K562 (cell line): Measurements from ENCODE around the gene ZNF665. TPM values are rescaled to one million over a fixed set of nuclear protein-coding genes. Genes with fewer than 3 reads are reported as not detected.

ENCODE experiments used
- CHD2 ChIP-seq: IDR thresholded peaks from 2 replicates; pipeline ENCODE4 v1.6.1; 2011; ENCODE audit warnings: low read depth, low read length
- E2F3 ChIP-seq: fragments of 250-450 bp; sonication (Bioruptor Pico); IDR thresholded peaks from 2 replicates; pipeline ENCODE4 v1.4.0; 2020; ENCODE audit warnings: mild to moderate bottlenecking
- NCOA4 ChIP-seq: fragments of 450-650 bp; IDR thresholded peaks from 2 replicates; pipeline ENCODE4 v1.6.1; 2018; ENCODE audit warnings: mild to moderate bottlenecking; ENCODE audit not compliant: partially characterized antibody
- PCBP1 ChIP-seq: fragments of 200-400 bp; formaldehyde crosslinking; IDR thresholded peaks from 2 replicates; pipeline ENCODE4 v1.6.1; 2018; ENCODE audit warnings: mild to moderate bottlenecking, low read depth, low read length; ENCODE audit not compliant: poor library complexity, severe bottlenecking
- ZFX ChIP-seq: sonication (generic); formaldehyde crosslinking; IDR thresholded peaks from 2 replicates; pipeline ENCODE4 v1.8.0; 2022; ENCODE audit warnings: mild to moderate bottlenecking, missing genetic modification reagents, moderate library complexity
- ZNF57 ChIP-seq: fragments of 450-650 bp; formaldehyde crosslinking; IDR thresholded peaks from 2 replicates; pipeline ENCODE4 v1.4.0; 2020; ENCODE audit warnings: mild to moderate bottlenecking, moderate library complexity
- polyA plus RNA-seq, 8 experiments: library from polyadenylated mRNA; depleted of rRNA in 4 of 8; stranded (reverse) in 5 of 8; unstranded in 3 of 8; fragments of >200 nt; fragmentation: Nextera tagmentation in 2 of 8; fragmentation: Illumina TruSeq in 1 of 8; extraction: Ambion mirVana in 2 of 8; extraction: Trizol in 1 of 8; gene quantifications; 2 replicates each; pipeline versions ENCODE4 v1.2.1 to v1.2.3, GENCODE V29; 2011 to 2014; ENCODE audit warnings: inconsistent platforms in 1 of 8, missing spikeins in 1 of 8
- total RNA-seq, 7 experiments: library from RNA; depleted of rRNA in 6 of 7; stranded (reverse); fragments of >200 nt in 6 of 7; fragmentation: Illumina TruSeq in 2 of 7; extraction: Trizol in 2 of 7; gene quantifications; 2 replicates each; pipeline versions ENCODE4 v1.2.1 to v1.2.3, GENCODE V29; 2011 to 2021; ENCODE audit warnings: low replicate concordance in 1 of 7
- TF ChIP-seq, protein P1 (sequence below), 2 experiments: IDR thresholded peaks in 1 of 2; conservative IDR thresholded peaks in 1 of 2; 2 replicates each; pipeline ENCODE4 v1.6.1; 2016; ENCODE audit warnings: low read depth in 2 of 2, mild to moderate bottlenecking in 1 of 2, missing compliant biosample characterization in 1 of 2, missing genetic modification characterization in 1 of 2, moderate library complexity in 1 of 2
- TF ChIP-seq, protein P2 (sequence below), 3 experiments: fragments of 200-800 bp in 1 of 3; fragments of 250-450 bp in 1 of 3; fragments of 450-650 bp in 1 of 3; sonication (Bioruptor Pico) in 1 of 3; sonication (Bioruptor generic) in 1 of 3; formaldehyde crosslinking in 1 of 3; IDR thresholded peaks; 2 replicates each; pipeline versions ENCODE4 v1.6.1 to v1.8.0; 2016 to 2022; ENCODE audit warnings: mild to moderate bottlenecking in 2 of 3, missing genetic modification characterization in 2 of 3, missing compliant biosample characterization in 1 of 3, moderate library complexity in 1 of 3
- TF ChIP-seq, protein P3 (sequence below): fragments of 200-600 bp; sonication (generic); IDR thresholded peaks from one replicate; pipeline ENCODE4 v1.6.1; 2012; ENCODE audit warnings: mild to moderate bottlenecking, low read depth, low read length, inconsistent platforms

ZNF665 gene
- total and polyA plus RNA-seq, 9 of the 15 experiments (the other 6 are each of a cell fraction or from before 2014, with no cell fraction given) = 1.9 to 7.6 (median 2.8) TPM

DNA sequence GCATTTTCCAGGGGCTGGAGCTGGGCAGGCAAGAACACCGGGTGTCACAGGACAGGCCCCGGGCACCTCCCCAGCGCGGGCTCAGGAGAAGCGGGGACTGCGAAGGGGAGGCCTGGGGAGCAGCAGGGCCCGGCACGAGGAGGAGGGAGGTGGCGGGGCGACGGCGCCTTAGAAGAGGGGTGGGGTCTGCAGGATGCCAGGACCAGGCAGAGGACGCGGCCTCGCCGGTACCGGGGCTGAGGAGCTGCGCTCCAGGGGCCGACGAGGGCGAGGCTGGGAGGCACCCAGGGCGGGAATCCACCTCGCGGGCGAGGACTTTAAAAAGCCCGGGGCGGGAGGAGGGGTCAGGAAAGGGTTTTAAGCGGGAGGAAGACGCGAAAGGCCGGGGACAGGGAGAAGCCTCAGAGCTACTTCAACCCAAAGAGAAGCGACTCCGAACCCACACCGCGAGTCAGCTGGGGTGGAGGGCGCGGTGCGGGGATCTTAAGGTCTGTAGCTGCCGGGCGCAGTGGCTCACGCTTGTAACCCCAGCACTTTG lies 35.0 kb downstream of the ZNF665 start (continued):
- TF ChIP-seq, protein P1, sequence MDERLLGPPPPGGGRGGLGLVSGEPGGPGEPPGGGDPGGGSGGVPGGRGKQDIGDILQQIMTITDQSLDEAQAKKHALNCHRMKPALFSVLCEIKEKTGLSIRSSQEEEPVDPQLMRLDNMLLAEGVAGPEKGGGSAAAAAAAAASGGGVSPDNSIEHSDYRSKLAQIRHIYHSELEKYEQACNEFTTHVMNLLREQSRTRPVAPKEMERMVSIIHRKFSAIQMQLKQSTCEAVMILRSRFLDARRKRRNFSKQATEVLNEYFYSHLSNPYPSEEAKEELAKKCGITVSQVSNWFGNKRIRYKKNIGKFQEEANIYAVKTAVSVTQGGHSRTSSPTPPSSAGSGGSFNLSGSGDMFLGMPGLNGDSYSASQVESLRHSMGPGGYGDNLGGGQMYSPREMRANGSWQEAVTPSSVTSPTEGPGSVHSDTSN (CRISPR knock-in tag; IDR thresholded peaks at IDR 0.05; ENCODE audit: low read depth) = no peak
- TF ChIP-seq, protein P1 (tag; conservative IDR thresholded peaks at IDR 0.05; ENCODE audit: low read depth) = no peak
- TF ChIP-seq CHD2 (no peak), E2F3 (CRISPR knock-in tag) (peak; percentile 57; the same call in 1 of the 2 replicates), ZNF57 (no peak), NCOA4 (no peak), PCBP1 (no peak), ZFX (CRISPR knock-in tag) (peak; percentile 29; the same call in 1 of the 2 replicates)
- TF ChIP-seq, protein P2, sequence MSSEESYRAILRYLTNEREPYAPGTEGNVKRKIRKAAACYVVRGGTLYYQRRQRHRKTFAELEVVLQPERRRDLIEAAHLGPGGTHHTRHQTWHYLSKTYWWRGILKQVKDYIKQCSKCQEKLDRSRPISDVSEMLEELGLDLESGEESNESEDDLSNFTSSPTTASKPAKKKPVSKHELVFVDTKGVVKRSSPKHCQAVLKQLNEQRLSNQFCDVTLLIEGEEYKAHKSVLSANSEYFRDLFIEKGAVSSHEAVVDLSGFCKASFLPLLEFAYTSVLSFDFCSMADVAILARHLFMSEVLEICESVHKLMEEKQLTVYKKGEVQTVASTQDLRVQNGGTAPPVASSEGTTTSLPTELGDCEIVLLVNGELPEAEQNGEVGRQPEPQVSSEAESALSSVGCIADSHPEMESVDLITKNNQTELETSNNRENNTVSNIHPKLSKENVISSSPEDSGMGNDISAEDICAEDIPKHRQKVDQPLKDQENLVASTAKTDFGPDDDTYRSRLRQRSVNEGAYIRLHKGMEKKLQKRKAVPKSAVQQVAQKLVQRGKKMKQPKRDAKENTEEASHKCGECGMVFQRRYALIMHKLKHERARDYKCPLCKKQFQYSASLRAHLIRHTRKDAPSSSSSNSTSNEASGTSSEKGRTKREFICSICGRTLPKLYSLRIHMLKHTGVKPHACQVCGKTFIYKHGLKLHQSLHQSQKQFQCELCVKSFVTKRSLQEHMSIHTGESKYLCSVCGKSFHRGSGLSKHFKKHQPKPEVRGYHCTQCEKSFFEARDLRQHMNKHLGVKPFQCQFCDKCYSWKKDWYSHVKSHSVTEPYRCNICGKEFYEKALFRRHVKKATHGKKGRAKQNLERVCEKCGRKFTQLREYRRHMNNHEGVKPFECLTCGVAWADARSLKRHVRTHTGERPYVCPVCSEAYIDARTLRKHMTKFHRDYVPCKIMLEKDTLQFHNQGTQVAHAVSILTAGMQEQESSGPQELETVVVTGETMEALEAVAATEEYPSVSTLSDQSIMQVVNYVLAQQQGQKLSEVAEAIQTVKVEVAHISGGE (CRISPR knock-in tag; IDR thresholded peaks at IDR 0.05) = no peak
- TF ChIP-seq, protein P3, sequence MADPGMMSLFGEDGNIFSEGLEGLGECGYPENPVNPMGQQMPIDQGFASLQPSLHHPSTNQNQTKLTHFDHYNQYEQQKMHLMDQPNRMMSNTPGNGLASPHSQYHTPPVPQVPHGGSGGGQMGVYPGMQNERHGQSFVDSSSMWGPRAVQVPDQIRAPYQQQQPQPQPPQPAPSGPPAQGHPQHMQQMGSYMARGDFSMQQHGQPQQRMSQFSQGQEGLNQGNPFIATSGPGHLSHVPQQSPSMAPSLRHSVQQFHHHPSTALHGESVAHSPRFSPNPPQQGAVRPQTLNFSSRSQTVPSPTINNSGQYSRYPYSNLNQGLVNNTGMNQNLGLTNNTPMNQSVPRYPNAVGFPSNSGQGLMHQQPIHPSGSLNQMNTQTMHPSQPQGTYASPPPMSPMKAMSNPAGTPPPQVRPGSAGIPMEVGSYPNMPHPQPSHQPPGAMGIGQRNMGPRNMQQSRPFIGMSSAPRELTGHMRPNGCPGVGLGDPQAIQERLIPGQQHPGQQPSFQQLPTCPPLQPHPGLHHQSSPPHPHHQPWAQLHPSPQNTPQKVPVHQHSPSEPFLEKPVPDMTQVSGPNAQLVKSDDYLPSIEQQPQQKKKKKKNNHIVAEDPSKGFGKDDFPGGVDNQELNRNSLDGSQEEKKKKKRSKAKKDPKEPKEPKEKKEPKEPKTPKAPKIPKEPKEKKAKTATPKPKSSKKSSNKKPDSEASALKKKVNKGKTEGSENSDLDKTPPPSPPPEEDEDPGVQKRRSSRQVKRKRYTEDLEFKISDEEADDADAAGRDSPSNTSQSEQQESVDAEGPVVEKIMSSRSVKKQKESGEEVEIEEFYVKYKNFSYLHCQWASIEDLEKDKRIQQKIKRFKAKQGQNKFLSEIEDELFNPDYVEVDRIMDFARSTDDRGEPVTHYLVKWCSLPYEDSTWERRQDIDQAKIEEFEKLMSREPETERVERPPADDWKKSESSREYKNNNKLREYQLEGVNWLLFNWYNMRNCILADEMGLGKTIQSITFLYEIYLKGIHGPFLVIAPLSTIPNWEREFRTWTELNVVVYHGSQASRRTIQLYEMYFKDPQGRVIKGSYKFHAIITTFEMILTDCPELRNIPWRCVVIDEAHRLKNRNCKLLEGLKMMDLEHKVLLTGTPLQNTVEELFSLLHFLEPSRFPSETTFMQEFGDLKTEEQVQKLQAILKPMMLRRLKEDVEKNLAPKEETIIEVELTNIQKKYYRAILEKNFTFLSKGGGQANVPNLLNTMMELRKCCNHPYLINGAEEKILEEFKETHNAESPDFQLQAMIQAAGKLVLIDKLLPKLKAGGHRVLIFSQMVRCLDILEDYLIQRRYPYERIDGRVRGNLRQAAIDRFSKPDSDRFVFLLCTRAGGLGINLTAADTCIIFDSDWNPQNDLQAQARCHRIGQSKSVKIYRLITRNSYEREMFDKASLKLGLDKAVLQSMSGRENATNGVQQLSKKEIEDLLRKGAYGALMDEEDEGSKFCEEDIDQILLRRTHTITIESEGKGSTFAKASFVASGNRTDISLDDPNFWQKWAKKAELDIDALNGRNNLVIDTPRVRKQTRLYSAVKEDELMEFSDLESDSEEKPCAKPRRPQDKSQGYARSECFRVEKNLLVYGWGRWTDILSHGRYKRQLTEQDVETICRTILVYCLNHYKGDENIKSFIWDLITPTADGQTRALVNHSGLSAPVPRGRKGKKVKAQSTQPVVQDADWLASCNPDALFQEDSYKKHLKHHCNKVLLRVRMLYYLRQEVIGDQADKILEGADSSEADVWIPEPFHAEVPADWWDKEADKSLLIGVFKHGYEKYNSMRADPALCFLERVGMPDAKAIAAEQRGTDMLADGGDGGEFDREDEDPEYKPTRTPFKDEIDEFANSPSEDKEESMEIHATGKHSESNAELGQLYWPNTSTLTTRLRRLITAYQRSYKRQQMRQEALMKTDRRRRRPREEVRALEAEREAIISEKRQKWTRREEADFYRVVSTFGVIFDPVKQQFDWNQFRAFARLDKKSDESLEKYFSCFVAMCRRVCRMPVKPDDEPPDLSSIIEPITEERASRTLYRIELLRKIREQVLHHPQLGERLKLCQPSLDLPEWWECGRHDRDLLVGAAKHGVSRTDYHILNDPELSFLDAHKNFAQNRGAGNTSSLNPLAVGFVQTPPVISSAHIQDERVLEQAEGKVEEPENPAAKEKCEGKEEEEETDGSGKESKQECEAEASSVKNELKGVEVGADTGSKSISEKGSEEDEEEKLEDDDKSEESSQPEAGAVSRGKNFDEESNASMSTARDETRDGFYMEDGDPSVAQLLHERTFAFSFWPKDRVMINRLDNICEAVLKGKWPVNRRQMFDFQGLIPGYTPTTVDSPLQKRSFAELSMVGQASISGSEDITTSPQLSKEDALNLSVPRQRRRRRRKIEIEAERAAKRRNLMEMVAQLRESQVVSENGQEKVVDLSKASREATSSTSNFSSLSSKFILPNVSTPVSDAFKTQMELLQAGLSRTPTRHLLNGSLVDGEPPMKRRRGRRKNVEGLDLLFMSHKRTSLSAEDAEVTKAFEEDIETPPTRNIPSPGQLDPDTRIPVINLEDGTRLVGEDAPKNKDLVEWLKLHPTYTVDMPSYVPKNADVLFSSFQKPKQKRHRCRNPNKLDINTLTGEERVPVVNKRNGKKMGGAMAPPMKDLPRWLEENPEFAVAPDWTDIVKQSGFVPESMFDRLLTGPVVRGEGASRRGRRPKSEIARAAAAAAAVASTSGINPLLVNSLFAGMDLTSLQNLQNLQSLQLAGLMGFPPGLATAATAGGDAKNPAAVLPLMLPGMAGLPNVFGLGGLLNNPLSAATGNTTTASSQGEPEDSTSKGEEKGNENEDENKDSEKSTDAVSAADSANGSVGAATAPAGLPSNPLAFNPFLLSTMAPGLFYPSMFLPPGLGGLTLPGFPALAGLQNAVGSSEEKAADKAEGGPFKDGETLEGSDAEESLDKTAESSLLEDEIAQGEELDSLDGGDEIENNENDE = no peak
